ENCODE results near the gene ATG2B.

Gene ATG2B

DNA sequence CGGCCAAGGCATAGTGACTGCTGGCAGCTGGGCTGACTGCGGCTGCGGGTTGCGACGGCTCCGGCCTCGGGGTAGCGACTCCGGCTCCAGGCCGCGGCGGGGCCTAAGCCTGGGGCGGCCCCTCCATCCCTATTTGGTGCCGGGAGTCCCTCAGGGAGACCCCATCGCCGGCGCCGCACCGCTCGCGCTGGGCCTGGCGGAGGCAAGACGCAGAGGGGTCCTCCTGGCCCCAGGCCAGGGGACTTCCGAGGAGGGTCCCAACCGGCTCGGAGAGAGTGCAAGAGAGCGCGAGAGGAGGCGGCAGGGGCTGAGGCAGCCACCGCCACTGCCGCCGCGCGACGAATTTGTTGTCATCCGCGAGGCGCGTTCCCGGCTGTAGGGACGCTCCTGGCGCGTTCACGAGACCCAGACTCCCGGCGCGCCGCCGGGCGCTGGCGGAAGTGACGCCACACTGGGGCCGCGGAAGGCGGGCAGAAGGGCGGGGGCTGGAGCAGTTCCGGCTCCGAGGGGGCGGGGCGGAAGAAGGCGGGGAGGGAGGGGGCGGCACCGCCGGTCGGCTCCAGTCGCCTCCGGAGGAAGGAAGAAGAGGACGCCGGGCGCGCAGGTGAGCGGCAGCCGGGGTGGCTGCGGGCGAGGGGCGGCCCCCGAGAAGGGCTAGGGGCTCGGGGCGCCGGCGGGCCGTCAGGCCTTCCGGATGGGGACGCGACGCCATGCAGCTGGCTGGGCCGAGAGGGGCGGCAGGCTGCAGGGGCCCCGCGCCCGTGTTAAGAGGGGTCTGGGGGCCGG lies at the start of gene ATG2B, which contains the start of gene GSKIP:
ATG2B (minus strand) TSS at position 377 of the 786 bp plus-strand sequence; CDS start at position 12, 365 bp downstream.
GSKIP (plus strand) TSS at position 562 of the 786 bp plus-strand sequence. CDS start 18,722 bp downstream, outside the sequence.
- peak; percentile 97 for DNase-seq (ENCODE audit: low spot score)

GRCh38 chr14:96410119-96410518 lies 47.0 kb upstream of the ATG2B start:
- no peak for DNase-seq (ENCODE audit: low spot score)

- DNase-seq (ENCODE audit: low spot score) = peak; percentile 16
Measured at GRCh38 chr14:96409701-96410100, 46.6 kb upstream of the ATG2B start.

DNA sequence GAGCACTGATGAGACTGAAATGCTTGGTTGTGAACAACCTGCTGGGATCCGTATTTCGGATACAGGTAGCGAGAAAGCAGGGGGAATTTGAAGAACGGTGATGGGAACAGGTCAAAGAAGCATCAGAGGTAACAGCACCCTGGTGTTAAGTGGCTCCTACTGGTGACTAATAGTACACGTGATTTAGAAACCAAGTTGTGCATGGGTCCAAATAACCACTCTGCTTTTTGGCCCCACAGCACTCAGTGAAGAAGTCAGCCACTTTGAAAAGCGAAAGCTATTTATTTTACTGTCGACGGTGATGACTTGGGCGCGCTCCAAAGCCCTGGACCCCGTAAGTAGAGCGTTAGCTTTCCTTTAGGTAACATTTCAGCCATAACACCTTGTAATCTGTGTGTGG lies 45.5 kb upstream of the ATG2B start:
- peak; percentile 9 for DNase-seq (ENCODE audit: low spot score)

- DNase-seq (ENCODE audit: low spot score) = peak; percentile 15
Measured at GRCh38 chr14:96407935-96408570, 44.9 kb upstream of the ATG2B start.

DNA sequence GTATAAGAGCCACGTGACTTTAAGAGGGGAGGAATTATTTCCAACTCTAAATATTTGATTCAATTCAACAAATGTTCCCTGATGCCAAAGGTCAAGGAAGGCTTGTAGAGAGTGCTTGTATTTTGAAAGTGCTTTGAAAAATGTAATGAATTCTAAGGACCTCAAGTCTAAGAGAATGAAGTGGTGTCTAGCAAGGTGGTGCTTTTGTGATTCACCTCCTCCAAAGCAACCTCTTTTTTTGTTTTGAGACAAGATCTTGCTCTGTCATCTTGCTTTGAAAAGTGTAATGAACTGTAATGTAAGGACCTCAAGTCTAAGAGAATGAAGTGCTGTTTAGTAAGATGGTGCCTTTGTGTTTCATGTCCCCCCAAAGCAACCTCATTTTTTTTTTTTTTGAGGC lies 42.5 kb upstream of the ATG2B start:
- DNase-seq (ENCODE audit: low spot score) = no peak

GRCh38 chr14:96403409-96403808 lies 40.3 kb upstream of the ATG2B start:
- no peak for DNase-seq (ENCODE audit: low spot score)

DNA sequence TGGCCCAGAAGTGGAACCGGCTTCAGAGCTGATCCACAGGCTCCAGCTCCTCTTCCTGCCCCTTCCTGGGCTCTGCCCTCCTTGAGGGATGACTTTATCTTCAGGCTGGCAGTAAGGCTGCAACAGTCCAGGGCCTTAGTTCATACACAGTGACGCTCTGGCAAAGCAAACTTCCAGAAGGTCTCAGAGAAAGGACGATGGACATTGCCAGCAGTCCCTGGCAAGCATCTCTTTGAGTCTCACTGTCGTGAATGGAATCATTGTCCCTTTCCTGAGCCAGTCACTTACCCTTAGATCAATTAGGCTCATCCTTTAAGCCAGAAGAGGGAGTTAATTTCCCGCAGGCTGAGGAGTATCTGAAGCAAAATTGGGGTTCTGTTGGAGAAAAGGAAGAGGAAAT lies 37.4 kb upstream of the ATG2B start:
- peak; percentile 17 for DNase-seq (ENCODE audit: low spot score)

GRCh38 chr14:96399405-96399804 lies 36.3 kb upstream of the ATG2B start:
- peak; percentile 36 for DNase-seq (ENCODE audit: low spot score)

DNA sequence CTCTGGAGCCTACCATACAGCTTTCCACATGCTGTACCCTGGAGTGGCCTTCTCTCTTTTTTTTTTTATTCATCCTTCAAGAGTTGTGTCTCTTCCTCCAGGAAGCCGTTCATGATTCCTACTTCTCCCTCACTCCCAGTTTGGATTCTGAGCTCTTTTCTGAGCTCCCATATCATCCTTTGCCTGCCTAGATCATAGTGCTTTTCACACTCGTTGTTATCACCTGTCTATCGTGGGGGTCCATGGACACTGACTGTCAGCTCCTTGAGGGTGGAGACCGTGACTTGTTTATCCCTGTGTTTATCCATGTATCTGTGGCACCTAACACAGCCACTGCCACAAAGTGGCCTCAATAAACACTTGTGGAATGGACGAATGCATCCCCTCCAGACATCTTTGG lies 35.8 kb upstream of the ATG2B start:
- DNase-seq (ENCODE audit: low spot score) = peak; percentile 15

GRCh38 chr14:96398432-96398831 lies 35.3 kb upstream of the ATG2B start:
- no peak for DNase-seq (ENCODE audit: low spot score)

GRCh38 chr14:96394047-96394815 lies 31.1 kb upstream of the ATG2B start:
- no peak for DNase-seq (ENCODE audit: low spot score)

GRCh38 chr14:96393071-96393691 lies 30.0 kb upstream of the ATG2B start:
- no peak for DNase-seq (ENCODE audit: low spot score)

GRCh38 chr14:96391293-96392118 lies 28.4 kb upstream of the ATG2B start:
- peak; percentile 99 for DNase-seq (ENCODE audit: low spot score)

DNA sequence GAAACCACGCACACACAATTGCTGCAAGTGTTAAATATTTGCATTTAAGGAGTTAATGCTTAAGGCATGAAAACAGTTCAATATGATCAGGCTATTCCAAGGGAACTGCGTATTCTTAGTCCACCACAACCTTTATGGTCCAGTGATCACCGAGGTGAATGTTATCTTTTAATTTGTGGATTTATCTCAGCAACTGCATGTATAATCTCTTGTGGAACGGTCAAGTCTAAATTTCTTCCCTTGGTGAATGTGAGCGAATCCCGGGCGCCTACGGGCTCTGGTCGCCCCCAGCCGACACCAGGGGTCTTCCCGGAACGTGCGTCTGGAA lies 27.8 kb upstream of the ATG2B start:
- DNase-seq (ENCODE audit: low spot score) = no peak

DNA sequence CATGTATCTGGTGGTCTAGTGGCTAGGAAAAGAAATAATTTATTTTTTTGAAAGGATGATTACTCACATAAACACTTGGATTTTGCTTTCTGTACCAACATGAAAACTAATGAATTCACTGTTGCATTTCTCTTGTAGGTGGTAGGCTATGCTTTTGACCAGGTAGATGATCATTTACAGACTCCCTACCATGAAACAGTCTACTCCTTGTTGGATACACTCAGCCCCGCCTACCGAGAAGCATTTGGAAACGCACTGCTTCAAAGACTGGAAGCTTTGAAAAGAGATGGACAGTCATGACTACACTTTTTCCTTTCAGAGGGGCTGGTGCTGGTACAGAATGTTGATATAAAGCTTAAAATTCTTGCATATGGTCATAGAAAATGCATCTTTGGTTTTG lies 22.2 kb upstream of the ATG2B start:
- no peak for DNase-seq (ENCODE audit: low spot score)

- no peak for DNase-seq (ENCODE audit: low spot score)
Measured at GRCh38 chr14:96384740-96385139, 21.6 kb upstream of the ATG2B start.

- DNase-seq (ENCODE audit: low spot score) = no peak
Measured at GRCh38 chr14:96384053-96384452, 20.9 kb upstream of the ATG2B start.

DNA sequence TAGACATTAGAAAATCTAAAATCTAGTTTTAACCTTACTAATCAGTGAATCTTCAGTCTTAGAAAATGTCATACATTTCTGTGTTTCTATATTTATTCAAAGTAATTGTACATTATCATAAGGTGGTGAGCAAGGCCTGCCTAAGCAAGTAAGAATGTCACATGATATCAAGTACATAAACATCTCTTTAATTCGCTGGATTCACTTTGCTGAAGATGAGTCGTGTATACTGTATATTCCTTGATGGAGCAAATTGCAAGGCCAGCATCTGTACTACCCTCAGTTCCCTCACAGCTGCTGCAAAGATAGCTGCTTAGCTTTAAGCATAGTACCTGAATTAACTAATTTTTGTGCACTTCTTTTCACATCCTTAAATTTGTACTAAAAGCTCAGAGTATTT lies 20.3 kb upstream of the ATG2B start:
- no peak for DNase-seq (ENCODE audit: low spot score)

- no peak for DNase-seq (ENCODE audit: low spot score)
Measured at GRCh38 chr14:96380735-96381134, 17.6 kb upstream of the ATG2B start.

- no peak for DNase-seq (ENCODE audit: low spot score)
Measured at GRCh38 chr14:96376093-96376492, 13.0 kb upstream of the ATG2B start.

GRCh38 chr14:96373538-96373937 lies 10.4 kb upstream of the ATG2B start:
- DNase-seq (ENCODE audit: low spot score) = no peak
